HG03097 (cell line): ENCODE results near the gene YJU2.
"Not testable (repeated sequence)": the region's sequence is repeated elsewhere in the genome, so short reads cannot be mapped to it uniquely, and the experiment has no call there.

ENCODE experiments used
- ATAC-seq: cut with Tn5 transposase; IDR thresholded peaks from one replicate; pipeline ENCODE4 v1.9.1; 2021; ENCODE audit not compliant: unreplicated experiment, low FRiP score

YJU2 gene

GRCh38 chr19:4246767-4247593, at the start of gene YJU2:
Gene YJU2 (plus strand): TSS chr19:4247080. CDS start chr19:4247147, 67 bp downstream.
- ATAC-seq: peak; percentile 84

- no peak for ATAC-seq
These were observed 49.7 kb upstream of the YJU2 start for GRCh38 chr19:4197228-4197624.

- ATAC-seq: no peak
These were observed 49.0 kb upstream of the YJU2 start for GRCh38 chr19:4197625-4198466.

GRCh38 chr19:4198467-4199126, 48.3 kb upstream of the YJU2 start:
- ATAC-seq: no peak

- no peak for ATAC-seq
These were observed 47.1 kb upstream of the YJU2 start for GRCh38 chr19:4199699-4200293.

- ATAC-seq: no peak
These were observed 45.8 kb upstream of the YJU2 start for GRCh38 chr19:4200940-4201542.

GRCh38 chr19:4201798-4202197, 45.1 kb upstream of the YJU2 start:
- no peak for ATAC-seq

GRCh38 chr19:4206818-4207484, 39.9 kb upstream of the YJU2 start:
- ATAC-seq: no peak

GRCh38 chr19:4208385-4209094, 38.3 kb upstream of the YJU2 start:
- no peak for ATAC-seq

GRCh38 chr19:4210166-4210731, 36.6 kb upstream of the YJU2 start:
- ATAC-seq: no peak

- ATAC-seq: no peak
These were observed 33.8 kb upstream of the YJU2 start for GRCh38 chr19:4213116-4213515.

- no peak for ATAC-seq
These were observed 31.1 kb upstream of the YJU2 start for GRCh38 chr19:4215807-4216206.

- no peak for ATAC-seq
These were observed 30.0 kb upstream of the YJU2 start for GRCh38 chr19:4216846-4217245.

GRCh38 chr19:4217429-4218264, 29.2 kb upstream of the YJU2 start:
- ATAC-seq: no peak

- ATAC-seq: not testable (repeated sequence)
These were observed 28.4 kb upstream of the YJU2 start for GRCh38 chr19:4218523-4218922.

- no peak for ATAC-seq
These were observed 26.7 kb upstream of the YJU2 start for GRCh38 chr19:4220188-4220587.

- ATAC-seq: no peak
These were observed 22.4 kb upstream of the YJU2 start for GRCh38 chr19:4224470-4224869.

- ATAC-seq: no peak
These were observed 21.0 kb upstream of the YJU2 start for GRCh38 chr19:4225885-4226284.
